Pons (tissue), 1 donor: Measurements from ENCODE around the gene CCDC60.
"Not testable (repeated sequence)": the region's sequence is repeated elsewhere in the genome, so short reads cannot be mapped to it uniquely, and the experiment has no call there.

Source experiments
- DNase-seq: peaks from one replicate; pipeline ENCODE4 v3.0.0-alpha.2; 2016; ENCODE audit warnings: low spot score

Gene CCDC60

GRCh38 chr12:119338593-119339363 lies 4.2 kb downstream of the CCDC60 start:
- no peak for DNase-seq

- DNase-seq: no peak
These were observed 6.0 kb downstream of the CCDC60 start for GRCh38 chr12:119340578-119340977.

- no peak for DNase-seq
These were observed 6.5 kb downstream of the CCDC60 start for GRCh38 chr12:119341020-119341419.

- DNase-seq: no peak
These were observed 7.5 kb downstream of the CCDC60 start for GRCh38 chr12:119341988-119342387.

- DNase-seq: no peak
These were observed 8.6 kb downstream of the CCDC60 start for GRCh38 chr12:119343130-119343529.

- DNase-seq: no peak
These were observed 19.6 kb downstream of the CCDC60 start for GRCh38 chr12:119354172-119354571.

- not testable (repeated sequence) for DNase-seq
These were observed 25.8 kb downstream of the CCDC60 start for GRCh38 chr12:119360366-119360765.

- DNase-seq: no peak
These were observed 28.5 kb downstream of the CCDC60 start for GRCh38 chr12:119363037-119363436.

- no peak for DNase-seq
These were observed 29.0 kb downstream of the CCDC60 start for GRCh38 chr12:119363490-119363889.

GRCh38 chr12:119365451-119365850 lies 30.9 kb downstream of the CCDC60 start:
- no peak for DNase-seq

- no peak for DNase-seq
These were observed 31.5 kb downstream of the CCDC60 start for GRCh38 chr12:119366007-119366406.

GRCh38 chr12:119369161-119369560 lies 34.6 kb downstream of the CCDC60 start:
- no peak for DNase-seq

- DNase-seq: no peak
These were observed 35.5 kb downstream of the CCDC60 start for GRCh38 chr12:119369907-119370546.

- no peak for DNase-seq
These were observed 38.0 kb downstream of the CCDC60 start for GRCh38 chr12:119372540-119372939.

GRCh38 chr12:119373001-119373400 lies 38.5 kb downstream of the CCDC60 start:
- DNase-seq: no peak

- DNase-seq: no peak
These were observed 39.1 kb downstream of the CCDC60 start for GRCh38 chr12:119373666-119374065.

GRCh38 chr12:119374635-119375034 lies 40.1 kb downstream of the CCDC60 start:
- DNase-seq: no peak

- peak; percentile 86 for DNase-seq
These were observed 40.8 kb downstream of the CCDC60 start for GRCh38 chr12:119375075-119375882.

GRCh38 chr12:119375883-119376190 lies 41.3 kb downstream of the CCDC60 start:
- DNase-seq: no peak

GRCh38 chr12:119378903-119379302 lies 44.4 kb downstream of the CCDC60 start:
- DNase-seq: no peak

- no peak for DNase-seq
These were observed 47.1 kb downstream of the CCDC60 start for GRCh38 chr12:119381471-119382235.

- no peak for DNase-seq
These were observed 48.7 kb downstream of the CCDC60 start for GRCh38 chr12:119383206-119383605.
